Keratinocyte (primary cell): ENCODE results near the gene CSTB. TPM values are rescaled to one million over a fixed set of nuclear protein-coding genes. Genes with fewer than 3 reads are reported as not detected.

Experiments used
- DNase-seq: peaks from one replicate; pipeline ENCODE4 v3.0.0-alpha.2; 2011; ENCODE audit warnings: low read depth, missing footprints, low spot score
- FAIRE-seq: peaks from 2 replicates; lab custom pipeline; 2011; peaks lifted over from hg19 to GRCh38; lab: Jason Lieb, UNC
- H2AFZ ChIP-seq: 2 replicates; pipeline ENCODE4 v1.6.0; 2012; ENCODE audit warnings: low read length, control low read depth, inconsistent platforms; ENCODE audit not compliant: control insufficient read depth
- H3K27ac ChIP-seq: 2 replicates; pipeline ENCODE4 v1.5.1; 2011; ENCODE audit warnings: low read length; ENCODE audit not compliant: control insufficient read depth, insufficient read depth
- H3K27me3 ChIP-seq: 3 replicates; pipeline ENCODE4 v1.6.0; 2011; ENCODE audit warnings: low read length; ENCODE audit not compliant: control insufficient read depth, insufficient read depth; ENCODE audit errors: extremely low read depth
- H3K36me3 ChIP-seq, 2 experiments: 2 replicates in 1 of 2; 3 replicates in 1 of 2; pipeline ENCODE4 v1.5.1; 2011; ENCODE audit warnings: low read length in 2 of 2, mild to moderate bottlenecking in 1 of 2; ENCODE audit not compliant: control insufficient read depth in 2 of 2, insufficient read depth in 2 of 2; ENCODE audit errors: extremely low read depth in 1 of 2
- H3K4me1 ChIP-seq: 3 replicates; pipeline ENCODE4 v1.5.1; 2011; ENCODE audit warnings: low read length; ENCODE audit not compliant: control insufficient read depth, insufficient read depth; ENCODE audit errors: extremely low read depth
- H3K4me2 ChIP-seq: 3 replicates; pipeline ENCODE4 v1.6.0; 2011; ENCODE audit warnings: low read depth, low read length; ENCODE audit not compliant: control insufficient read depth, insufficient read depth; ENCODE audit errors: extremely low read depth
- H3K4me3 ChIP-seq, 3 experiments: fragments of 200-600 bp in 1 of 3; sonication (generic) in 1 of 3; 2 replicates in 2 of 3; 3 replicates in 1 of 3; pipeline ENCODE4 v1.5.1; 2011 to 2016; ENCODE audit warnings: low read length in 3 of 3, mild to moderate bottlenecking in 3 of 3, control low read depth in 2 of 3, inconsistent platforms in 1 of 3, low read depth in 1 of 3, mixed read lengths in 1 of 3, mixed run types in 1 of 3, moderate library complexity in 1 of 3; ENCODE audit not compliant: control insufficient read depth in 2 of 3, insufficient read depth in 2 of 3; ENCODE audit errors: extremely low read depth in 1 of 3
- H3K79me2 ChIP-seq: 2 replicates; pipeline ENCODE4 v1.6.0; 2012; ENCODE audit warnings: low read length; ENCODE audit not compliant: control insufficient read depth, insufficient read depth
- H3K9ac ChIP-seq: 3 replicates; pipeline ENCODE4 v1.6.0; 2011; ENCODE audit warnings: low read length; ENCODE audit not compliant: control insufficient read depth, insufficient read depth; ENCODE audit errors: extremely low read depth
- H3K9me1 ChIP-seq: 3 replicates; pipeline ENCODE4 v1.6.0; 2011; ENCODE audit warnings: low read length; ENCODE audit not compliant: control insufficient read depth, insufficient read depth; ENCODE audit errors: extremely low read depth
- H3K9me3 ChIP-seq: 2 replicates; pipeline ENCODE4 v1.5.1; 2012; ENCODE audit warnings: low read depth, low read length; ENCODE audit not compliant: control insufficient read depth
- H4K20me1 ChIP-seq: 3 replicates; pipeline ENCODE4 v1.6.0; 2011; ENCODE audit warnings: low read length; ENCODE audit not compliant: control insufficient read depth, insufficient read depth; ENCODE audit errors: extremely low read depth
- CTCF ChIP-seq, 3 experiments: IDR thresholded peaks in 1 of 3; conservative IDR thresholded peaks in 1 of 3; optimal IDR thresholded peaks in 1 of 3; 2 replicates in 2 of 3; 3 replicates in 1 of 3; pipeline versions ENCODE3 to v1.5.1; 2011; ENCODE audit warnings: low read length in 3 of 3, mild to moderate bottlenecking in 3 of 3, moderate library complexity in 2 of 3, control low read depth in 1 of 3, inconsistent platforms in 1 of 3; ENCODE audit not compliant: insufficient read depth in 2 of 3; ENCODE audit errors: extremely low read depth in 1 of 3
- EZH2 ChIP-seq: IDR thresholded peaks from one replicate; pipeline ENCODE4 v1.6.1; 2012; ENCODE audit warnings: inconsistent platforms, mild to moderate bottlenecking, low read length, moderate library complexity
- dilution Hi-C: fragments of 300-500 bp; cut with MboI; formaldehyde crosslinking; loops from one replicate; pipeline ENCODE4 v1.7.0; 2020; ENCODE audit warnings: low sequenced_read_pairs; ENCODE audit not compliant: extremely low pct_ligation_motif_present
- polyA plus RNA-seq, 5 experiments: library from polyadenylated mRNA; depleted of rRNA in 3 of 5; stranded (reverse) in 3 of 5; stranded (forward) in 1 of 5; unstranded in 1 of 5; fragments of >200 nt; gene quantifications; 1 replicate in 1 of 5; 2 replicates in 3 of 5; 3 replicates in 1 of 5; pipeline versions ENCODE4 v1.2.1 to v1.2.3, GENCODE V29; 2011 to 2012; ENCODE audit warnings: missing spikeins in 2 of 5, low read depth in 1 of 5, low replicate concordance in 1 of 5

CSTB gene
- polyA plus RNA-seq, 1 donor (not counting 4 experiments of a cell fraction or from before 2014, with no cell fraction given) = 126 TPM

GRCh38 chr21:43743947-43744346, 32.2 kb downstream of the CSTB start:
- Histone ChIP-seq H3K27me3 (no peaks in the 10 kb centered on the region), H2AFZ (no peak overlapping the region), H4K20me1 (peaks cover 3% of the 10 kb centered on the region), H3K4me1 (no peaks in the 10 kb centered on the region), H3K9ac (no peak overlapping the region), H3K27ac (no peak overlapping the region), H3K4me3 (no peak overlapping the region), H3K9me1 (no peaks in the 10 kb centered on the region), H3K79me2 (peaks cover 4% of the 10 kb centered on the region), H3K9me3 (no peaks in the 10 kb centered on the region), H3K36me3 (peaks cover 31 to 35% of the 10 kb centered on the region in 2 experiments), H3K4me2 (no peak overlapping the region)
- FAIRE-seq (no peak), DNase-seq (no peak)
- dilution Hi-C loops = no loop called here
- no peak for TF ChIP-seq CTCF (optimal IDR thresholded peaks at IDR 0.05 in 1 of 3, IDR thresholded peaks at IDR 0.05 in 1 of 3, conservative IDR thresholded peaks at IDR 0.05 in 1 of 3; ENCODE audit: extremely low read depth in 1 of 3, insufficient read depth in 2 of 3, low read length in 3 of 3)

GRCh38 chr21:43741423-43742096, 34.5 kb downstream of the CSTB start:
- TF ChIP-seq CTCF (optimal IDR thresholded peaks at IDR 0.05 in 1 of 3, IDR thresholded peaks at IDR 0.05 in 1 of 3, conservative IDR thresholded peaks at IDR 0.05 in 1 of 3; ENCODE audit: extremely low read depth in 1 of 3, insufficient read depth in 2 of 3, low read length in 3 of 3) = no peak
- TF ChIP-seq EZH2 = no peak
- dilution Hi-C loops = no loop called here
- Histone ChIP-seq H3K4me3 (no peak overlapping the region), H3K9me3 (peaks cover 1% of the 10 kb centered on the region), H3K9me1 (no peaks in the 10 kb centered on the region), H3K36me3 (peaks cover 23 to 24% of the 10 kb centered on the region in 2 experiments), H4K20me1 (peaks cover 7% of the 10 kb centered on the region), H3K9ac (no peak overlapping the region), H3K27me3 (no peaks in the 10 kb centered on the region), H3K27ac (no peak overlapping the region), H3K4me2 (no peak overlapping the region), H2AFZ (no peak overlapping the region), H3K4me1 (no peaks in the 10 kb centered on the region), H3K79me2 (peaks cover 13% of the 10 kb centered on the region)
- DNase-seq (no peak), FAIRE-seq (no peak)
